GM19438 (cell line): ENCODE data around the gene URB1.
"Not testable (repeated sequence)": the region's sequence is repeated elsewhere in the genome, so short reads cannot be mapped to it uniquely, and the experiment has no call there.

ENCODE experiments used
- ATAC-seq: cut with Tn5 transposase; IDR thresholded peaks from one replicate; pipeline ENCODE4 v1.9.1; 2021; ENCODE audit warnings: low read depth; ENCODE audit not compliant: unreplicated experiment

The URB1 gene

GRCh38 chr21:32392880-32393676 lies at the start of gene URB1:
Gene URB1, minus strand, starts transcription at chr21:32393012. Its CDS starts 102 bp downstream, at chr21:32392910.
- peak; percentile 97 for ATAC-seq

- ATAC-seq: no peak
Observed at GRCh38 chr21:32437729-32438128, 44.9 kb upstream of the URB1 start.

- not testable (repeated sequence) for ATAC-seq
Observed at GRCh38 chr21:32432982-32433660, 40.3 kb upstream of the URB1 start.

GRCh38 chr21:32427958-32428623 lies 35.3 kb upstream of the URB1 start:
- ATAC-seq: no peak

- no peak for ATAC-seq
Observed at GRCh38 chr21:32426592-32427051, 33.8 kb upstream of the URB1 start.

GRCh38 chr21:32426066-32426465 lies 33.3 kb upstream of the URB1 start:
- ATAC-seq: no peak

GRCh38 chr21:32425628-32426027 lies 32.8 kb upstream of the URB1 start:
- ATAC-seq: no peak

- no peak for ATAC-seq
Observed at GRCh38 chr21:32424674-32425073, 31.9 kb upstream of the URB1 start.

- no peak for ATAC-seq
Observed at GRCh38 chr21:32424191-32424535, 31.4 kb upstream of the URB1 start.

GRCh38 chr21:32423320-32424190 lies 30.7 kb upstream of the URB1 start:
- no peak for ATAC-seq

GRCh38 chr21:32422064-32422463 lies 29.3 kb upstream of the URB1 start:
- no peak for ATAC-seq

- no peak for ATAC-seq
Observed at GRCh38 chr21:32418146-32418545, 25.3 kb upstream of the URB1 start.

GRCh38 chr21:32415451-32416398 lies 22.9 kb upstream of the URB1 start:
- ATAC-seq: no peak

GRCh38 chr21:32414579-32415358 lies 22.0 kb upstream of the URB1 start:
- ATAC-seq: no peak

- ATAC-seq: no peak
Observed at GRCh38 chr21:32413697-32414578, 21.1 kb upstream of the URB1 start.

GRCh38 chr21:32413015-32413504 lies 20.2 kb upstream of the URB1 start:
- no peak for ATAC-seq

GRCh38 chr21:32412162-32413014 lies 19.6 kb upstream of the URB1 start, which contains the start of gene EVA1C:
Gene EVA1C, plus strand, starts transcription at chr21:32412706. Its CDS starts 148 bp downstream, at chr21:32412854.
- no peak for ATAC-seq
